Middle frontal gyrus (tissue), 1 donor: Measurements from ENCODE around the gene PRKAG2.
"Not testable (repeated sequence)": the region's sequence is repeated elsewhere in the genome, so short reads cannot be mapped to it uniquely, and the experiment has no call there.

Source experiments
- DNase-seq: peaks from one replicate; pipeline ENCODE4 v3.0.0-alpha.2; 2015; ENCODE audit warnings: low spot score; ENCODE audit errors: extremely low spot score

PRKAG2 gene

DNA sequence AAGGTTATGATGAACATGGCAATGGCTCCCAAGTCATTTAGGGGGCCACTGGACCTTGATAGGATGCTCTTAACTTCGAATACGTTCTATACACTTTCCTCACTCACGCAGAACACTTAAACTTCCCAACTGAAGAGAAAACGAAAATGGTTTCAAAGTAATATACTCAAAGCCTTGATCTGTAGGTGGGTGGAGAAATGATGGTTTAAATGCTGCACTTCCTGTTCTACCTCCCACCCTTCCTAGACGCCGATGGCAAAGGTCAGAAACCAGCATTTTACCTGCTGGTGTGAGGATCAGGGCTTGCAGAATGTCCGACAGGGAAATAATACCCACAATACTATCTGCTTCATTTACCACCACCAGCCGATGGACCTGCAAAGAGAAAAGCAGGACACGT is 316.7 kb downstream of the PRKAG2 start:
- DNase-seq, result no peak

DNA sequence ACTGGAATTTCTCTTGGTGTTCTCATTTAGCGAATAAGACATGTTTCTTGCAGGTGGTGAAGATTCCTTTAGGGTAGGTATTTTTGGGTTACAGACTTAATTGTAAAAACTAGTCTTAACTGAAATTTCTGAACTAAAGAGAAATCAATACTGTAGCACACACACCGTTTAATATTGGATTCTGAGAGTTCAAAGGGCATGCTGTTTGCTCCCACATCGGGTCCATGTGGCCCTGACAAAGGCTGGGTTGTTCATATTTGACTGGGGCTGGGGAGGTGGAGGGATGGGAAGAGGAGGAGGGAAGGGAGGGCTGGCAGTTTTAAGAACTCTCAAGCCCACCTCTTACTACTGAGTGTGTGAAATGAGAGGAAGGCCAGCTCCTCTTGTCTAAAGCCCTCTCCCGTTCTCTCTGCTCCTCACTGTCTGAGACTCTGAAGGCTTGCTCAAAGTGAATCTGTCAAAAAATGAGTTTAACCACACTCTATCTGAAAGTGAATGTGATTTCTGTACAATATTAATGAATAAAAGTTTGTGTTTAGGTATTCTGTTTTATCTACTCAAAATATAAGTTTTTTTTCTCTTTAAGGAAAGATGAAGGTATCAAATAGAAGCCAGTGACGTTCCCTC is 317.2 kb downstream of the PRKAG2 start:
- DNase-seq, result no peak

DNA sequence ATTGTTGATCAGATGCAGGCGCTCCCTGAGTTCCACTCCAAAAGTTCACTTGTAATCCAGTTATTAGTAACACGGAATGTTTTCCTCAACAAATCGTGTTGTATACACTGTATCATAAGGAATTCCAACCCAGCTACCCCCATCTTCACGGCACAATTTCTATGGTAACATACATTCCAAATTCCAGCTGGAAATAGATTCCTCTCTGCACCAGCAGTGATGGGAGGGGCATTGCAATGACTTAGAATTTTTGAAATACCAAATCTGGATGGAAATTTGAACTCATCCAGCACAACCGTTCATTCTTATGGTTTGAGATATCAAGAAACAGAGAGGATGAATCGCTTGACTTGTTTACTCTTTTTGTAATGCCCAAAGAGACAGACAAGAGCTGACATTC is 318.3 kb downstream of the PRKAG2 start:
- no peak for DNase-seq

DNA sequence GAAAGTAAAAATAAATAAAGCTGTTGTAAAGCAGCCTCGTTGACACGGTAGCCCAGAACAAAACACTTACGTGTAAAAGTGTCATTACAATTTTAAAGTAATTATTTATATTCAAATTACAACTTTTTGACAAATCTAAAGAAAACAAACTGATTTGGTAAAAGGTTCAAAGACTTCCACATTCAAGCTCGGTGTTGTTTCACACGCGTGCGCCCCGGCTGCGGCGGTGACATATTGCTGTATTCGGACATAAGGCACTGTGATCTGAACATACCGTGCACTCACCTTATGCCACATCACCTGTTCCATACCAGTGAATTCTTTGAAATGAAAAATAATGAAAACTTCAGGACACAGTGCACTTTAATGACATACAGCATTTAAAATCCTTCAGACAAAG is 320.3 kb downstream of the PRKAG2 start:
- DNase-seq, result no peak

DNA sequence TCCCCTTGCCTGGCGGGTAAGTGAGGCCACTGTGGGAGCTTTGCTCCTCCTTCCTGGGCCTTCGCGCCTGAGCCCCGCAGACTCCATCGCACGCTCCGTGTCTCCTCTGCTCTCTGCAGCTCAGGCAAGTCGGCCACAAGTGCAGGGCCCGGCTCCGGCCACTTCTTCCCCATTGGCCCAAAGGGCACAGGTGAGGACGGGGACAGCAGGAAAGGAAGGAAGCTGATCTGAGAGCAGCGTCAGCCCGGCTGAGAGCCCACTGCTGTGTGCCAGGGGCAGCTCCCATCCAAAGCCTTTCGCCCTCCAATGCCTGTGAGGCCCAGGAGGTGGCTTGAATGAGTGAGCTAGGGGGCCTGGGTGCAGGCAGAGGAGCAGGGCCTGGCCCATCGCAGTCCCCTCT is 323.6 kb downstream of the PRKAG2 start:
- no peak for DNase-seq

DNA sequence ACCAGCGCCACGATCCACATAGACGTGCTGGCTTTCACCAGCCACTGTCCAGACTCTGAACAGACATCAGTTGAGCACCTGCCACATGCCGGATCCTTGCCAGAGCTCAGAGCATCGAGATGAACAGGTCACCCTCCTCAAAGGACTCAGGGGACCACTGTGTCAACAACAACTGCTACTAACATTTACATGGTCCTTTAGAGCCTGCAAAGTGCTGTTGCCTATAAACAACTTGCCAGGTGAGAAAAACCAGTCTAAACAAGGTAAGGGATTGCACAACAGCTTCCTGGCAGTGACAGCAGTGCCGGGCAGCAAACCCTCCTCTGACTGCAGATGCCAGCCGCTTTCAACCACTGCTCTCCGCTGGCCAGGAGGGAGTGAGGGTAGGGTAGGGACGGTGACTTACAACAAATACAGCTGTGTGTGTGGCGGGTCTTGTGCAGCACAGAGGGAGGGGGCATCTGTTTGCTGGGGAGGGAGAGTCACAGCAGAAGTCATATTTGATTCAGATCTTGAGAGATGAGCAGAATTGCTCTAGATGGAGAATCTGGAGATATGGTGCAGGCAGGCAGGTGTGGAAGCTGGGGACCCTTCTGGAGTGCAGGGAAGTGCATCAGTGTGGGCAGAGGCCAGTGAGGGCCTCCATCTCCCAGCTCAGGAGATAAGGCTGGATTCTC is 324.4 kb downstream of the PRKAG2 start:
- DNase-seq, result no peak

DNA sequence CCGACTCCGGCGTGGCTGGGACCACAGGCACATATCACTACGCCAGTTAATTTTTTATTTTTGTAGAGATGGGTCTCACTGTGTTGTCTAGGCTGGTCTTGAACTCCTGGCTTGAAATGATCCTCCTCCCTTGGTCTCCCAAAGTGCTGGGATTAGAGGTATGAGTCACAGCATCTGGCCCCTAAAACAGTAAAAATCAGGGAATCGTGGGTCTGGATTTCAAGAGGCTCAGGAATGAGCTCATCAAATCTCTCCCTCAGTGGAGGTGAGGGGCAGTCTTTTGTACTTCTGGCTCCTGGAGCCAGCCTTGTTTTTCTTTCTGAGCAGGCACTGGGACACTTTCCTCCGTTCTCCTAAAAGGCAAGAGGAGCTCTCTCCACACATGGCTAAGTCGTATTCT is 325.1 kb downstream of the PRKAG2 start:
- no peak for DNase-seq

DNA sequence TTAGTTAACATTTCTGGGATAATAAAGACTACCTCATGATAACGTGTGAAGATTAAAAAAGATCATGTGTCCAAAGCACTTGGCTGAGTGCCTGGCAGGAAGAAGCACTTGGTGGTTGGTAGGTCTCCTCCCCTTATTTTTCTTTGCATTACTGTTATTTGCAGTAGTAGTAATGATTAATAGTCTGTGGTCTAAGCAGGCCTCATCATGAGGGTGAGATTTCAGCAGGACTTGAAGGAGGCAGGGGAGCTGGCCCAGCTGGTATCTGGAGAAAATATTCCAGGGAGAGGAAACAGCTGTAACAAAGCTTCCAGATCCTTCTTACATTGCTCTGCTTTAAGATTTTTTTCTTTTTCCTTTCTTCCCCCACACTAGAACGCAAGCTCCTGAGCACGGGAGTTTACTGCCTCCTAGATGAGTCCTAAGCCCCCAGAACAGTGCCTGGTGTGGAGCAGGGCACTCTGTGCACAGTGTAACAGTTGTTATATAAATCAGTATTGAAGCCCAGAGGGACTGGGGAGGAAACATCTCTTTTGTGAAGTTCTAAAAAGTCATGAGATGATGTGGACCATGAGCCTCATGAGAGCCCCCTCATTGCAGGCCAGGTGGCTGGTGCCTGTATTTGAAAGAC is 326.1 kb downstream of the PRKAG2 start:
- DNase-seq, result no peak

DNA sequence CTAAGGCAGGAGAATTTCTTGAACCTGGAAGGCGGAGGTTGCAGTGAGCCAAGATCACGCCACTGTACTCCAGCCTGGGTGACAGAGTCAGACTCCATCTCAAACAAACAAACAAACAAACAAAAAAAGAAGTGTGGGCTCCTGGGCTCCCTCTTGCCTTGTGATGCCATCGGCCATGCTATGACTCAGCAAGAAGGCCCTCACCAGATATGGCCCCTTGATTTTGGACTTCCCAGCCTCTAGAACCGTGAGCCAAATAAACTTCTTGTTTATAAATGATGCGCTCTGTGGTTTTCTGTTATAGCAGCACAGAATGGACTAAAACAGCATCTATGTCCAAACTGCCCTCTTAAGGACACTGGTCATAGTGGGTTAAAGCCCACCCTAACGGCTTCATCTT is 327.3 kb downstream of the PRKAG2 start:
- no peak for DNase-seq

DNA sequence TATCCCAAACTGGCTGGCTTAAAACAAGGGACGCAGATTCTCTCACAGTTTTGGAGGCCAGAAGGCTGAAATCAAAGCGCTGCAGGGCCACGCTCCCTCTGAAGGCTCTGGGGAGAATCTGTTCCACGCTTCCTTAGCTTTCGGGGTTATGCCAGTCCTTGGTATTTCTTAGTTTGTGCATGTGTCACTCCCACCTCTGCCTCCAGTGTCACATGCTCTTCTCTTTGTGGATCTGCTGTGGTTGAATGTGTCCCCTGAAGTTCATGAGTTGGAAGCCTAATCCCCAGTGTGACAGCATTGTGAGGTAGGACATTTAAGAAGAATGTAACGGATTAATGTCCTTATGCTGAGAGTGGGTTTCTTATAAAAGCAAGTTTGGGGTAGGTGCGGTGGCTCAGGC is 327.8 kb downstream of the PRKAG2 start:
- no peak for DNase-seq

DNA sequence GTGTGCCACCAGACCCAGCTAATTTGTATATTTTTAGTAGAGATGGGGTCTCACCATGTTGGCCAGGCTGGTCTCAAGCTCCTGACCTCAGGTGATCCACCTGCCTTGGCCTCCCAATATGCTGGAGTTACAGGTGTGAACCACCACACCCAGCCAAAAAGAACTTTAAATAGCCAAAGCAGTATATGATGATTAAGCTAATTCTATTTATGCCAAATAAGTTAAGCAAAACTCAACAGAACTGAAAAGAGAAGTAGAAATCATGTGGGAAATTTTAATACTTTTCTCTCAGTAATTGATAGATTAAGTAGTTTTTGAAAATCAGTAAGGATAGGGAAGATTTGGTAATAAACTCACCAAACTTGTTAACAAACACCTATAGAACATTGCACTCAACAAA is 332.7 kb downstream of the PRKAG2 start:
- no peak for DNase-seq

DNA sequence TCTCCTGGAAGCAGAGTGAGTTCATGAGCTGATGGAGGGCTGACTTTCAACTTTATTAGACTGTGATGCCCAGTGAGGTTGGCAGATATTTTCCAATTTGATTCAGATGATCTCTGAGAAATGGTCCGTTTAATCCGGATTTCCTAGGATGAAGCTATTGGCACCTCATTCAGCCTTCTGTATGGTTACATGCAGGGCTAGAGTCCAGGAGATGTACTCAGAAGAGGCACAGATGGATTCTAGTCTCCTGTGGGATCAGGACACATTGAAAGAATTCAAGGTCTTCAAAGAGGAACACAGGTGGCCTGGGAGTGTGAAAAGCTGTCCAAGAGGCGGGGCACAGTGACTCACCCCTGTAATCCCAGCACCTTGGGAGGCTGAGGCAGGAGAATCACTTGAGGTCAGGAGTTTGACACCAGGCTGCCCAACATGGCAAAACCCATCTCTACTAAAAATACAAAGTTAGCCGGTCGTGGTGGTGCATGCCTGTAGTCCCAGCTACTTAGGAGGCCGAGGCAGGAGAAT is 334.2 kb downstream of the PRKAG2 start:
- no peak for DNase-seq

DNA sequence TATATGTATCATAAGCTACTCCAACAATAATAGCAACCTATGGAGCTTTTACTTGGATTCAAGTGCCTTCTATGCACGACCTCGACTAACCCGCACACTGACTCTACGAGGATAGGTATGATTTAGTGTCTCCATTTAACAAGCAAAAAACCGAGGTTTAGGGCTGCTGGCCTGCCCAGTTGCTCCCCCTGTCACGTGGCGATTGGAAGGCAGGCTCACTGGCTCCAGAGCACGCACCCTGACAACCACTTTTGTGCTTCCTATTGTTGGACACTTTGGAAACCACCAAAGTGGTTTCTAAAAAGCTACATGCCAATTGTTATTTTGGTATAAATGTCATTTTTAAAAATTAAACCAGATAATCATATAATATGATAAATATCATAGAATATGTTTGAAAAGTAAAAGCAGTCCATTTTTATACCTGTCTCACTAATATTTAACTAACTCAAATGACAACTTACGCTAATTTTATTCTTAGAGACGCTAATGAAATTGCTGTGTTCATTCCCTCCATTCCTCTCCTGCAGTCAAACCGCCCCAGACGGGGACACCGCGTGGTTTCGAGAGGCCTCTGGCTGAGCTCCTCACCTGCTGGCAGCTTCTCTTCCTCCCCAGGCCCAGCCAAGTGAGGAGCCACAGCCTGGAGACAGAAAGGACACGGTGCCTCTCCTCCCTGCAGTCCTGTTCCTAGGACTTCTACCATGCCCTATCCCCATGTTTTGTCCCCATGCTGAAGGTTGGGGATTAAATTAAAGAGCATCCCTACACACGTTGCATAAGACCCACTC is 335.0 kb downstream of the PRKAG2 start:
- DNase-seq, result no peak

DNA sequence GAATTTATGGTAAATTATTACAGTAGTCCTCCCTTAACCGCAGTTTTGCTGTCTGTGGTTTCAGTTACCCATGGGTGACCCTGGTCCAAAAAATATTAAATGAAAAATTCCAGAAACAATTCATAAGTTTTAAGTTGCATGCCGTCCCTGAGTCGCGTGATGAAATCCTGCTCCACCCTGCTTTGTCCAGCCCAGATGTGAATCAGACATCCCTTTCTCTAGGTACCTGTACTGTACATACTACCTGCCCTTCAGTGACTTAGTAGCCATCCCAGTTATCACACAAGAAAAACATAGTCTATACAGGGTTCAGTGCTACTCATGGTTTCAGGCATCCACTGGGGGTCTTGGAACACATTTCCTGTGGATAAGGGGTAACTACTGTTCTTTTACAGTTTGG is 336.8 kb downstream of the PRKAG2 start:
- no peak for DNase-seq

DNA sequence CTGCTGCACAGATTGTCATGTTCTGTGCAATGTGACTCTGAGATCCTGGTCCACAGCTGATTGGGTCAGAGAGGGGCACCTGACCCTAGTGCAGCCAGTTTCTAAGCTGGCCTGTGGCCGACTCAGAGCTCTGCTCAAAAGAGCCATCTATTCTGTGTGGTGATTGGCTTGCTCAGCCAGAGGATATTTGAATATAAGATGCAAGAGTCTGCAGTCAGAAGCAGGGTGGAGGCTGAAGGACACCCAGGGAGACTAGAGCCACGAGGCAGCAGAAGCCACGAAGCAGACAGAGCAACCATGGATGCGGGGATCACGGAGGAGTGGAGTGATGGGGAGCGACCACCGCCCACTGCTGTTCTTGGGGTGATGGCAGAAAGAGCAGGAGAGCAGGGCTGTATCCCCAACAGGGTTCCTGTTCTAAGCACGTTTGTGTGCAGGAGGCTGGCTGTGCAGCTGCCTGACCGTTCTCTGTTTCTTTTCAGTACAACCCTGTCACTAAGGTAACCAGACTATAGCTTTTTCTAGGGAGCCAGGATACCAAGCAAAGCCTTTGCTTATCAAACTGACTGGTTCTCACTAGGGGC is 337.7 kb downstream of the PRKAG2 start:
- DNase-seq, result peak; percentile 73

DNA sequence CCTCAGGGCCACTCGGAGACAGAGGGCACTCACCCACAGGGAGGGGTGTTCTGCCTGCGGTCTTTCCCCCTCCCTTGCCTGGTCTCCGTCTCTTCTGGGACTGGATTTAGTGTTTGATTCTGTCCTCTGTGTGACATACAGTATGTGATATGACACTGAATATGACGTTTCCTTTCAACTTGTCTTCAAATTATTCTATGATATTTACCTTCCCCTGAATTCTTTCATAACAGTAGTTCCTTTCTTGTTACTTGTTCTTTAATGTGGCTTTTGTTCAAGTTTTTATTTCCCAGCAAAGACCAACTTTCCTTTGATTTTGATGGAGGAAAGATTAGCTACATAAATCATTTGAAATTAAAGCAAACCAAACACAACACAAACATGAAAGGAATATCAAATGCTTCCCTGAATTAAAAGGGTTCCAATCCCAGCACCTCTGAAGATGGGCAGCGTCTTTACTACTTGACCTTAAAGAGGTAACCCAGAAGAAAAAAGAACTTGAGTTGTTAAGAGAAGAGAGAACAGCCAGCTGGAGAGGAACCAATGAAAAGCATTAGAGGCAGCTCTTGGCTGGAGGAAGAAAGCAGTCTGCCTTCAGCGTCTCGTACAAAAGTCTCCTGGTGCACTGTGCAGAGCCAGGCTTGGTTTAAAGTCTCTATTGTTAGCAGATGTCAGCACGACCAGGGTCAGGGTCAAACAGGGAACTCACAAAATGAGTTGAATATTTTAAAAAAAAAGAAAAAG is 338.9 kb downstream of the PRKAG2 start:
- DNase-seq, result peak; percentile 31

DNA sequence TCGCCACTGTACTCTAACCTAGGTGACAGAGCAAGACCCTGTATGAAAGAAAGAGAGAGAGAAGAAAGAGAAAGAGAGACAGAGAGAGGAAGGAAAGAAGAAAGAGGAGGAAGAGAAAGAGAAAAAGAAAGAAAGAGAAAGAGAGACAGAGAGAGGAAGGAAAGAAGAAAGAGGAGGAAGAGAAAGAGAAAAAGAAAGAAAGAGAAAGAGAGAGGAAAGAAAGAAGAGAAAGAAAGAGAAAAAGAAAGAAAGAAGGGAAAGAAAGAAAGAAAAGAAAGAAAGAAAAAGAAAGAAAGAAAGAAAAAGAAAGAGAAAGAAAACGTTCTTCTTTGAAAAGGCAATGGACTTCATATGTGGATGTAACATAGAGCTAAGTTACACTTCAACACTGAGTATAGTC is 340.7 kb downstream of the PRKAG2 start:
- DNase-seq, result not testable (repeated sequence)

DNA sequence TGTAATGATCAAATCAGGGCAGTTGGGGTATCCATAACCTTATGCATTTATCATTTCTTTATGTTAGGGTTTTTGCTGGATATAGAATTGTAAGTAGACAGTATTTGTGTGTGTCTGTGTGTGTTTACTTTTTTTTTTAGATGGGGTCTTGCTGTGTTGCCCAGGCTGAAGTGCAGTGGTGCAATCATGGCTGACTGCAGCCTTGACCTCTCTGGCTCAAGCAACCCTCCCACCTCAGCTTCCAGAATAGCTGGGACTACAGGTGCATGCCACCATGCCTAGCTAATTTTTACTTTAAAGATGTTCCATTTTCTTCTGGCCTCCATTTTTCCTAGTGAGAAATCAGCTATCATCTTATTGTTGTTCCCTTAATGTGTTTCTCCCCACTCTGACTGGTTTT is 347.1 kb downstream of the PRKAG2 start:
- DNase-seq, result no peak

DNA sequence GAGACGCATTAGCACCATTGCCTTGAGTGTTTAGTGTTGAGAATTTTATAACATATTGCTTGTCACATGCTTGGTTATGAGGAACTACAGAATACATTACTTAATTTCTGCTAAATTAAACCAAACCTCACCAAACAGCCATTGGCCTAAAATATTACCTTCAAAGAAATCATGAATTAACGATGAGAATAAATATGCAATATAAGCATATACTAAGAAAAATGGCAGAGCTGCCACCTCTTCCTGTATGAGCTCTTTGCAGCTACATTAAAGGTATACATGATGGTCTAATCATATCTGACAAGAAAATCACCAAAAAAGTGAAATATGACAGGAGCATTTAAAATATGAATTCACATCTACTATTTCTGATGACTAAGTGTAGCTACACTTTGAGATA is 352.1 kb downstream of the PRKAG2 start:
- no peak for DNase-seq

DNA sequence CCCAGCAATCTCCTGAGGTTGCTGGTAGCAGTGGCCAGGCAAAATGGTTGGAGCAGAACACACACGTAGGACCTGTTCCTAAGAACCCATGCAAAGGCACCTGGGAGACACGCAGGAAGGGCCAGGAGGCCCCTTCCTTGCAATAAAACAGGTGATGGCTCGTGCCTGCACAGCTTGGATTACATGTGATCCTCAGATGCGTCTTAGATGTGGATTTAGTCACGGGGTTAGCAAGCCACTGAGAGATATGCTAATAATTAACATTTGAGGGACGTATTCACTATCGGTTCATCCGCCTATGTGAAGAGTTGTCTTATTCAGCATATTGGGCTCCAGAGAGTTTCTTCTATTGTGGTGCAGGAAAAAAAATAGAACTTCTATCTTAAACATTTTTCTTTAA is 352.6 kb downstream of the PRKAG2 start:
- DNase-seq, result no peak
